Measurements from ENCODE around the gene E2F2.

Gene E2F2

GRCh38 chr1:23562137-23562876, 31.3 kb upstream of the E2F2 start:
- no peak for DNase-seq

- DNase-seq, result no peak
Measured at GRCh38 chr1:23561813-23562100, 30.7 kb upstream of the E2F2 start.

- no peak for DNase-seq
Measured at GRCh38 chr1:23561076-23561812, 30.2 kb upstream of the E2F2 start.

GRCh38 chr1:23559985-23560741, 29.1 kb upstream of the E2F2 start:
- DNase-seq, result no peak

- peak; percentile 91 for DNase-seq
Measured at GRCh38 chr1:23559136-23559984, 28.3 kb upstream of the E2F2 start, which contains the start of gene ID3. ID3 (minus strand) TSS chr1:23559501; CDS start chr1:23559426, 75 bp downstream.

GRCh38 chr1:23558872-23559135, 27.8 kb upstream of the E2F2 start:
- no peak for DNase-seq

- DNase-seq, result no peak
Measured at GRCh38 chr1:23558140-23558871, 27.3 kb upstream of the E2F2 start.

GRCh38 chr1:23557471-23558124, 26.6 kb upstream of the E2F2 start:
- no peak for DNase-seq

GRCh38 chr1:23556635-23557470, 25.8 kb upstream of the E2F2 start:
- no peak for DNase-seq

GRCh38 chr1:23555986-23556634, 25.1 kb upstream of the E2F2 start:
- no peak for DNase-seq

GRCh38 chr1:23555270-23555985, 24.4 kb upstream of the E2F2 start:
- no peak for DNase-seq

GRCh38 chr1:23554481-23555269, 23.6 kb upstream of the E2F2 start:
- DNase-seq, result peak; percentile 85

- no peak for DNase-seq
Measured at GRCh38 chr1:23554127-23554480, 23.1 kb upstream of the E2F2 start.

GRCh38 chr1:23553231-23554126, 22.4 kb upstream of the E2F2 start:
- DNase-seq, result no peak

- DNase-seq, result no peak
Measured at GRCh38 chr1:23551849-23552248, 20.8 kb upstream of the E2F2 start.

GRCh38 chr1:23548704-23549143, 17.7 kb upstream of the E2F2 start:
- DNase-seq, result no peak

- DNase-seq, result no peak
Measured at GRCh38 chr1:23546897-23547584, 16.0 kb upstream of the E2F2 start.
